ENCODE measurements around the gene CHAD.

The CHAD gene, protein sequence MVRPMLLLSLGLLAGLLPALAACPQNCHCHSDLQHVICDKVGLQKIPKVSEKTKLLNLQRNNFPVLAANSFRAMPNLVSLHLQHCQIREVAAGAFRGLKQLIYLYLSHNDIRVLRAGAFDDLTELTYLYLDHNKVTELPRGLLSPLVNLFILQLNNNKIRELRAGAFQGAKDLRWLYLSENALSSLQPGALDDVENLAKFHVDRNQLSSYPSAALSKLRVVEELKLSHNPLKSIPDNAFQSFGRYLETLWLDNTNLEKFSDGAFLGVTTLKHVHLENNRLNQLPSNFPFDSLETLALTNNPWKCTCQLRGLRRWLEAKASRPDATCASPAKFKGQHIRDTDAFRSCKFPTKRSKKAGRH

DNA sequence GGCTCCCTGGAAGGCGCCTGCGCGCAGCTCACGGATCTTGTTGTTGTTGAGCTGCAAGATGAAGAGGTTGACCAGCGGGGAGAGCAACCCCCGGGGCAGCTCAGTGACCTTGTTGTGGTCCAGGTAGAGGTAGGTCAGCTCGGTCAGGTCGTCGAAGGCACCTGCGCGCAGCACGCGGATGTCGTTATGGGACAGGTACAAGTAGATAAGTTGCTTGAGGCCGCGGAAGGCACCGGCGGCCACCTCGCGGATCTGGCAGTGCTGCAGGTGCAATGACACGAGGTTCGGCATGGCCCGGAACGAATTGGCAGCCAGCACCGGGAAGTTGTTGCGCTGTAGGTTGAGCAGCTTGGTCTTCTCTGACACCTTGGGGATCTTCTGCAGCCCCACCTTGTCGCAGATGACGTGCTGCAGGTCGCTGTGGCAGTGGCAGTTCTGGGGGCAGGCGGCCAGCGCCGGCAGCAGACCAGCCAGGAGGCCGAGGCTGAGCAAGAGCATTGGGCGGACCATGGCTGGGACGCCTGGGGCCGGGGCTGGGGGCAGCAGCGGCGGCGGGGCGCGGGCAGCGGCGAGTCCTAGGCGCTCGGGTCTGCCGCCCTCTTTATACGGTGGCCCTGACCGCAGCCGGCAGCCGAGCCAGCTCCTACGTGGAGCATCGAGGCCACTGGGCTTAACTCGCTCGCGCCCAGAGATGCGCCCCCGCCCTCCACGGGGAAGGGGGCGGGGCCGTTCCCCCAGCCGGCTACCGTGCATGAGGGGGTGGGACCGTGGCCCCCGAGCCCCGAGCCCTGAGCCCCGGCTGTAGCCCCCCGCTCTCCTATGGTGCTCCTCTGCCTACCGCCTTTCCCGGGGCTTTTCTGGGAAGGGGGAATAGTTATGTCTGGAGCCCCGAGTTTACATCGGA, at the start of gene CHAD:
Gene CHAD, minus strand, starts transcription at position 577 of the 904 bp plus-strand sequence. Its CDS starts 67 bp downstream, at position 510.
- H3K4me3 ChIP-seq (ENCODE audit: low read depth, low read length), result no peak within 1 kb of the TSS
- TF ChIP-seq, protein P1, sequence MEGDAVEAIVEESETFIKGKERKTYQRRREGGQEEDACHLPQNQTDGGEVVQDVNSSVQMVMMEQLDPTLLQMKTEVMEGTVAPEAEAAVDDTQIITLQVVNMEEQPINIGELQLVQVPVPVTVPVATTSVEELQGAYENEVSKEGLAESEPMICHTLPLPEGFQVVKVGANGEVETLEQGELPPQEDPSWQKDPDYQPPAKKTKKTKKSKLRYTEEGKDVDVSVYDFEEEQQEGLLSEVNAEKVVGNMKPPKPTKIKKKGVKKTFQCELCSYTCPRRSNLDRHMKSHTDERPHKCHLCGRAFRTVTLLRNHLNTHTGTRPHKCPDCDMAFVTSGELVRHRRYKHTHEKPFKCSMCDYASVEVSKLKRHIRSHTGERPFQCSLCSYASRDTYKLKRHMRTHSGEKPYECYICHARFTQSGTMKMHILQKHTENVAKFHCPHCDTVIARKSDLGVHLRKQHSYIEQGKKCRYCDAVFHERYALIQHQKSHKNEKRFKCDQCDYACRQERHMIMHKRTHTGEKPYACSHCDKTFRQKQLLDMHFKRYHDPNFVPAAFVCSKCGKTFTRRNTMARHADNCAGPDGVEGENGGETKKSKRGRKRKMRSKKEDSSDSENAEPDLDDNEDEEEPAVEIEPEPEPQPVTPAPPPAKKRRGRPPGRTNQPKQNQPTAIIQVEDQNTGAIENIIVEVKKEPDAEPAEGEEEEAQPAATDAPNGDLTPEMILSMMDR (IDR thresholded peaks at IDR 0.05; ENCODE audit: borderline replicate concordance, insufficient read depth, low read depth, low read length), result no peak

DNA sequence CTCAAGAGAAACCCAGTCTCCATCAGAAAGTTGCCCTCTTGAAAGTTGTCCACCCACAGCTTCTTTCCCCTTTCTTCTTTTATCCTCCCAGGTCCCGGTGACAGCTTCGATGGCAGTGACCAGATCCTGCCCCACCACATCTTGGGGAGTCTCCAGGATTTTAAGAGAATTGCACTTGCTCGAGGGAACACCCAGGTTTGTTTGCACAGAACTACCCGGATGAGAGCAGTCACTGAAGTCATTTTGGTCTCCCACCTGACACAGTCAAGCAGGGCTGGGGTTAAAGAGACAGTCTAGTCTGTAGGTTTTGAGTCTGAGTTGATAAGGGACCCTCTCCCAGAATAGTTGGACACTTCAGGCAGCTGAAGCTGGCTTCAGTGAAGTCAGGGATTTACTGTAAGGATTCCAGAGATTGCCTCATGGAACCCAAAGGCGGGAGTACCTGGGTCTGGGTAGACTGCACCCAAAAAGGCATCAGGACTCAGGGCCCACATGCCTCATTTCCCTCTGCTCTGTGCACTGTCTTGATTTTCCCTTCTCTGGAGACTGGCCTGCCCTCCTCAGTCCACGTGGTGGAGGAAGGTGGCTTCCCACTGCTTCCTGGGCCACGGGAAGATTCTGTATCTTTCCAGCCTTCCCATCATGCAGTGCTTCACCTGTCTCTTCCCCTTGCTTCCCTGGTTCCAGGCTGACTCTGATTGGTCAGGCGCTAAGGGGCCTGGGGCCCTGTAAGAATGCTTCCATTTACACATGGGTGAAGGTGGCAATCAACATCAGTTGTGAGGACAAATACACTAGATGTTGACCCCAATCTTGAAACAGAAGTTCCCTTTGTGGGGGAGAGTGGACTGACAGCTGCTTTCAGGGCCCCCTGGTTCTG, 49.1 kb upstream of the CHAD start:
- TF ChIP-seq, protein P1 (IDR thresholded peaks at IDR 0.05; ENCODE audit: borderline replicate concordance, insufficient read depth, low read depth, low read length), result no peak
- H3K4me3 ChIP-seq (ENCODE audit: low read depth, low read length), result no peak overlapping the region

DNA sequence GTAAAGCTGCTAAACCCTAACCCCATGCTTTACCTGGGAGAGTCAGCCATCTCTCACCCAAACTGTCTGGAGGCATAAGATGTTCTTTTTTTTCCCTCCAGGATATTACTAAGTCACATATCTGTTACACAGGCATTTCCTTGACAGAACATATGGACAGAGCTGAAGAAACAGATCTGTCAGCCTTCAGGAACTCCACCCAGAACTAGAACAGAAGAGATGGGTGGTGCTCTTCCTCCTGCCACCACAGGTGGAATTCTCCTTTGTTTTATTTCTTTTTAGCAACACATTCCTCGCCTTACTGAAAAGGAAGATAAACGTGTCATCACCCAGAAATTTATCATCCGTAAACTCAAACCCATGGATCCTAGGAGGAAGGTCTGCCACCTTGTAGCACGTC, 48.3 kb upstream of the CHAD start:
- TF ChIP-seq, protein P1 (IDR thresholded peaks at IDR 0.05; ENCODE audit: borderline replicate concordance, insufficient read depth, low read depth, low read length), result no peak
- H3K4me3 ChIP-seq (ENCODE audit: low read depth, low read length), result no peak overlapping the region

DNA sequence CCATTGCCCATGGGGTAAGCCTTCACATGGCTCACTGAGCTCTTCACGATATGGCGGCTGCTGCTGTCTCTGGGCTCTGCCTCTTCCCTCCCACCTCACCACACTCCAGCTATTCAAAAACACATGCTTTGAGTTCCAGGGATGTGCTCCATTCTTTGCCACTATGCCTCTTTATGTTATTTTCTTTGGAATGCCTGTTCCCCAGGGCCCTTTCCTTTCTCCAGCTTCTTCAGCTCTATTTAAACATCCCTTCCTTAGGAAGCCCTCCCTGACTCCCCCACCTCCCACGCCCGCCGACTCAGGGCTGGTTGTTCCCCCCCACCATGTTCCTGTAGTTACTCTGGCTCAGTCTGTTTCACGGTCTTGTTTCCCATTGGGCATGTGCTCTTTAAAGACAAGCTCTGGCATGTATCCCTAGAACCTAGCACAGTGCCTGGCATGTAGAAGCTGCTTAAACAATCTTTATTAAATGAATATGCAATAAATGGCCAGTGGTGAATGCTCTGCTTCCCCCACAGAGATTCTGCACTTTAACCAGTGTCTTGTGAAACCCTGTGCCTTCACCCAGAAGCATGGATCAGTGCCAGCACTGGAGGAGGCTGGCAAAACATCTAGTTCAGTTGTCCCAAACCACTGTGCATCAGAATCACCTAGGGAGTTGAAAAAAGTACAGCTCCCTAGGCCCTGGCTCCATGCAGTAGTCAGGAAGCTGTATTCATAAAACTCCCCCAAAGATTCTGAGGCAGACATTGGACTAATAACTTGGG, 46.4 kb upstream of the CHAD start:
- H3K4me3 ChIP-seq (ENCODE audit: low read depth, low read length), result no peak overlapping the region
- TF ChIP-seq, protein P1 (IDR thresholded peaks at IDR 0.05; ENCODE audit: borderline replicate concordance, insufficient read depth, low read depth, low read length), result no peak

DNA sequence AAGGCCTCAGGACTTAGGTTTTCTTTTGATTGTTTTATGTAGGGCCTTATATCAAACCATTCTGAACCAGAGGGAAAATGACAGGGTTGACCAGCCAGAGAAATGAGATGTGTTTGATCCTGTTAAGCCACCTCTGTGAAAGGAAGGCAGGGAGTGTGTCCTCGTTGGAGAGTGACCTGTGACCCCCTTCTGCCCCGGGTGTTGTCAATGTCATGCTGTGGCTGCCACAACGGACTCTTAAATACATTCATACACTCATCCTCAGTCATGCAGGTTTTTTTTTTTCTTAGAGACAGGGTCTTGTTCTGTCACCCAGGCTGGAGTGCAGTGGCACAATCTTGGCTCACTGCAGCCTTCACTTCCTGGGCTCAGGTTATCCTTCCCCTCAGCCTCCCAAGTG, 45.7 kb upstream of the CHAD start:
- TF ChIP-seq, protein P1 (IDR thresholded peaks at IDR 0.05; ENCODE audit: borderline replicate concordance, insufficient read depth, low read depth, low read length), result no peak
- H3K4me3 ChIP-seq (ENCODE audit: low read depth, low read length), result no peak overlapping the region

DNA sequence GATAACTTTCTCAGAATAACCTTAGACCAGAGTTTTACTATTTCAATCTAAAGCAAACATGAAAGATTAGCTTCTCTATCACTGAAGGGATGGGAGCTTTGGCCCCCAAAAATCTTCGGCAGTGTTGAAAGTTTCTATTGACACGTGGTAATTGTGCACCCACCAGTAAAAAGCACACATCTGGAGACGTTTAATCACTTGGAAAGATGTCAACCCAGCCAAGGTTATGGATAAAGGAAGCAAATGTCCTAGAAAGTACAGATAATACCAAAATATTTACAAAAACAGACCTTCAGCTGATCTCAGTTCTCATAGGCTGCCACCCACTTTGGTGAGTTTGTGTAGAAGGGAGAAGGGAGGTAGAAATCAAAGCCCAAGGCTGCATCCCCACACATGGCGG, 44.8 kb upstream of the CHAD start:
- TF ChIP-seq, protein P1 (IDR thresholded peaks at IDR 0.05; ENCODE audit: borderline replicate concordance, insufficient read depth, low read depth, low read length), result no peak
- H3K4me3 ChIP-seq (ENCODE audit: low read depth, low read length), result no peak overlapping the region
